ENCODE measurements around the gene CHRDL2. TPM values are rescaled to one million over a fixed set of nuclear protein-coding genes. Genes with fewer than 3 reads are reported as not detected.

CHRDL2 gene
- total and polyA plus RNA-seq, 2 donors (not counting 1 experiment from before 2014, with no cell fraction given): 0.24 TPM; not detected in 1

DNA sequence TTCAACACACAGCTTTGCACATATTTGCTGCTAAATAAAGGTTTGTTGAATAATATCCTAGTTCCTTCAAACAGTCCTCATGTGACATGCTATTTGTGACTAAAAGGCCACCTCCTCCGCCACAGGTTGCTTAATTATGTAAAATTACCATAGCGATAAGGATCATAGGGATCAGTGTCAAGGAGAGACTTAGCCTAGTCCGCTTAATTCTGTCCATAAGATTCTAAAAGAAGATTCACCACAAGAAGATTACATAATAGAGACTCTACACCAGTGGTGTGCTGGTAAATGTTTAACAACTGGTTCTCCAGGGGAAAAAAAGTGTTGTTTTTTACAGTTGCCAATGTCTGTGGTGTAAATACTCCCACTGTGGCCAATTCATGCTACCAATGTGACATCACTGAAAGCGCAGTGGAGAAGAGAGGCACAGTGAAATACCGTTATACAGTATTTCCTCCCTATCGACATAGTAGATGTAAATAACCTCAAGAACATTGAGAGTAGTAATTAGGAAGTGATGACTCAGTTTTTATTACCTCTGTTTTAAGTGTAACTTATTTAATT lies 4.2 kb upstream of the CHRDL2 start:
- TF ChIP-seq EZH2 (IDR thresholded peaks at IDR 0.05; ENCODE audit: borderline replicate concordance, insufficient read depth, low read depth, low read length, poor library complexity, severe bottlenecking): no peak
- TF ChIP-seq, protein P1, sequence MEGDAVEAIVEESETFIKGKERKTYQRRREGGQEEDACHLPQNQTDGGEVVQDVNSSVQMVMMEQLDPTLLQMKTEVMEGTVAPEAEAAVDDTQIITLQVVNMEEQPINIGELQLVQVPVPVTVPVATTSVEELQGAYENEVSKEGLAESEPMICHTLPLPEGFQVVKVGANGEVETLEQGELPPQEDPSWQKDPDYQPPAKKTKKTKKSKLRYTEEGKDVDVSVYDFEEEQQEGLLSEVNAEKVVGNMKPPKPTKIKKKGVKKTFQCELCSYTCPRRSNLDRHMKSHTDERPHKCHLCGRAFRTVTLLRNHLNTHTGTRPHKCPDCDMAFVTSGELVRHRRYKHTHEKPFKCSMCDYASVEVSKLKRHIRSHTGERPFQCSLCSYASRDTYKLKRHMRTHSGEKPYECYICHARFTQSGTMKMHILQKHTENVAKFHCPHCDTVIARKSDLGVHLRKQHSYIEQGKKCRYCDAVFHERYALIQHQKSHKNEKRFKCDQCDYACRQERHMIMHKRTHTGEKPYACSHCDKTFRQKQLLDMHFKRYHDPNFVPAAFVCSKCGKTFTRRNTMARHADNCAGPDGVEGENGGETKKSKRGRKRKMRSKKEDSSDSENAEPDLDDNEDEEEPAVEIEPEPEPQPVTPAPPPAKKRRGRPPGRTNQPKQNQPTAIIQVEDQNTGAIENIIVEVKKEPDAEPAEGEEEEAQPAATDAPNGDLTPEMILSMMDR (IDR thresholded peaks at IDR 0.05): no peak
- ATAC-seq (ENCODE audit: low read depth) (no peak), DNase-seq (no peak)
- Mint-ChIP-seq H3K9me3 (ENCODE audit: insufficient read depth) (no peaks in the 10 kb centered on the region), H3K4me3 (no peak overlapping the region), H3K4me1 (peaks cover 13% of the 10 kb centered on the region), H3K27ac (no peak overlapping the region), H3K27me3 (peaks cover 65% of the 10 kb centered on the region)
- Histone ChIP-seq H3K36me3 (replicated peaks in 1 of 2; ENCODE audit: control extremely low read depth in 1 of 2, control insufficient read depth in 1 of 2, extremely low read depth in 1 of 2, insufficient read depth in 2 of 2, low read length in 1 of 2) (no peaks in the 10 kb centered on the region), H3K4me1 (ENCODE audit: control insufficient read depth in 2 of 2, insufficient read depth in 2 of 2, low read length in 2 of 2) (peaks cover 6 to 7% of the 10 kb centered on the region in 2 donors), H3K9me3 (ENCODE audit: control extremely low read depth in 1 of 3, control insufficient read depth in 2 of 3, insufficient read depth in 1 of 3, low read length in 2 of 3) (no peaks in the 10 kb centered on the region), H3K27me3 (replicated peaks in 1 of 4; ENCODE audit: control extremely low read depth in 1 of 4, control insufficient read depth in 3 of 4, insufficient read depth in 4 of 4, low read length in 3 of 4) (peaks cover 0 to 37% (median 22%) of the 10 kb centered on the region in 4 experiments), H3K27ac (ENCODE audit: low read length in 2 of 2) (no peak overlapping the region), H2AFZ (ENCODE audit: insufficient read depth, low read depth, low read length, poor library complexity, severe bottlenecking) (no peak overlapping the region), H3K4me3 (ENCODE audit: control extremely low read depth in 1 of 5, extremely low read depth in 1 of 5, insufficient read depth in 1 of 5, low read depth in 2 of 5, low read length in 4 of 5) (no peak overlapping the region), H3K4me2 (replicated peaks; ENCODE audit: low read depth, low read length, poor library complexity, severe bottlenecking) (no peak overlapping the region), H3K79me2 (ENCODE audit: control insufficient read depth, insufficient read depth, low read length) (peaks cover 4% of the 10 kb centered on the region), H3K9ac (ENCODE audit: low read length) (no peak overlapping the region), H4K20me1 (ENCODE audit: control insufficient read depth, insufficient read depth, low read length, poor library complexity, severe bottlenecking) (no peaks in the 10 kb centered on the region)
- no CpG with 5 or more reads among the region's 6 CpGs for WGBS (ENCODE audit: insufficient coverage)
- ChIA-PET POLR2A (no interaction called here), CTCF (interaction anchor here (1.3 kb wide), 1 partner anchor 9 kb away, joined by 7 read pairs; no protein-coding TSS in a partner anchor)
- intact Hi-C loops (cut with micrococcal nuclease): no loop called here

DNA sequence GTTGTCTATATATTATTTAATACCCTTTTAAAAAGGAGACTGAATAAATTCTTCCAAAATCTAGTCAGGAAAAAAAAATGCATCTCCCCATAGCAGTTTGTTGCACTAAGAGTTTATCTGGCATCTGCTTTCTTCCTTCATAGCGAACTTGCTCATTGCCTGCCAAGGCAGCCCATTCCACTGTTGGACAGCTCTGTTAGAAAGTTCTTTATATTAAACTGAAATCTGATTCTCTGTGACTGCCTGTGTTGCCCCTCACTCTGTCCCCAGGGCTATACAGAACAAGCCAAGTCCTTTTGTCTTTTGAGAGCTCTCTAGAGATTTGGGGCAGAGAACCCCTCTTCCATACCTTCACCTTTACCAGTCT lies 3.3 kb upstream of the CHRDL2 start:
- CTCF ChIA-PET: interaction anchor here (1.3 kb wide), 1 partner anchor 8 kb away, joined by 7 read pairs; no protein-coding TSS in a partner anchor
- no peaks in the 10 kb centered on the region for H3K9me3 Mint-ChIP-seq (ENCODE audit: insufficient read depth)

More for the DNA sequence above, 3.3 kb upstream of the CHRDL2 start:
- peaks cover 67% of the 10 kb centered on the region for H3K27me3 Mint-ChIP-seq
- ATAC-seq (ENCODE audit: low read depth) (no peak), DNase-seq (no peak)
- peaks cover 0 to 35% (median 28%) of the 10 kb centered on the region in 4 experiments for H3K27me3 ChIP-seq (replicated peaks in 1 of 4; ENCODE audit: control extremely low read depth in 1 of 4, control insufficient read depth in 3 of 4, insufficient read depth in 4 of 4, low read length in 3 of 4)
- no peaks in the 10 kb centered on the region for H4K20me1 ChIP-seq (ENCODE audit: control insufficient read depth, insufficient read depth, low read length, poor library complexity, severe bottlenecking)
- no peak overlapping the region for H3K9ac ChIP-seq (ENCODE audit: low read length)
- no peak overlapping the region for H3K27ac ChIP-seq (ENCODE audit: low read length in 2 of 2)
- TF ChIP-seq, protein P1 (IDR thresholded peaks at IDR 0.05): no peak
- H3K4me1 Mint-ChIP-seq: peaks cover 10% of the 10 kb centered on the region
- H3K4me3 Mint-ChIP-seq: no peak overlapping the region
- peaks cover 6 to 7% of the 10 kb centered on the region in 2 donors for H3K4me1 ChIP-seq (ENCODE audit: control insufficient read depth in 2 of 2, insufficient read depth in 2 of 2, low read length in 2 of 2)
- no peak overlapping the region for H3K27ac Mint-ChIP-seq
- intact Hi-C loops (cut with micrococcal nuclease): no loop called here
- no peaks in the 10 kb centered on the region for H3K79me2 ChIP-seq (ENCODE audit: control insufficient read depth, insufficient read depth, low read length)
- H3K36me3 ChIP-seq (replicated peaks in 1 of 2; ENCODE audit: control extremely low read depth in 1 of 2, control insufficient read depth in 1 of 2, extremely low read depth in 1 of 2, insufficient read depth in 2 of 2, low read length in 1 of 2): no peaks in the 10 kb centered on the region
- H3K4me3 ChIP-seq (ENCODE audit: control extremely low read depth in 1 of 5, extremely low read depth in 1 of 5, insufficient read depth in 1 of 5, low read depth in 2 of 5, low read length in 4 of 5): no peak overlapping the region
- no peaks in the 10 kb centered on the region for H3K9me3 ChIP-seq (ENCODE audit: control extremely low read depth in 1 of 3, control insufficient read depth in 2 of 3, insufficient read depth in 1 of 3, low read length in 2 of 3)
- WGBS (ENCODE audit: insufficient coverage): no CpG with 5 or more reads among the region's 1 CpG
- POLR2A ChIA-PET: no interaction called here
- no peak overlapping the region for H2AFZ ChIP-seq (ENCODE audit: insufficient read depth, low read depth, low read length, poor library complexity, severe bottlenecking)
- H3K4me2 ChIP-seq (replicated peaks; ENCODE audit: low read depth, low read length, poor library complexity, severe bottlenecking): no peak overlapping the region
